ENCODE measurements around the gene LRMDA.

The LRMDA gene

DNA sequence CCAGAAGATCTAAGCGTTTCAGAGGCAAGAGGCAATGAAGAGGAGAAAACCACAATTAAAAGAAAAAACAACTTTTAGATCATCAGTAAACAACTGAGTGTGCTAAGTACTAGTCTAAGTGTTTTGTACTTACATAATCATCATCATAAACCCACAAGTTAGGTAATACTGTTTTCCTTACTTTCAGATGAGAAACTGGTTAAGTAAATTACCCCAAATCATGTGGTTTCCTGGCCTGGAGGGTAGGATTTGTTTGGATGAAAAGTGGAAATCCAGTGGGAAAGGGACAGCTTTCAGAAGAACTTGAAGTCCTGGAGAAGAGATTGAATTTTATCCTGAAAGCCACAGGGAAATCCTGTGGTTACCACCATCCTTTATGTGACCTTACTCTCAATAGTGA is 463.3 kb downstream of the LRMDA start:
- no peak for DNase-seq

DNA sequence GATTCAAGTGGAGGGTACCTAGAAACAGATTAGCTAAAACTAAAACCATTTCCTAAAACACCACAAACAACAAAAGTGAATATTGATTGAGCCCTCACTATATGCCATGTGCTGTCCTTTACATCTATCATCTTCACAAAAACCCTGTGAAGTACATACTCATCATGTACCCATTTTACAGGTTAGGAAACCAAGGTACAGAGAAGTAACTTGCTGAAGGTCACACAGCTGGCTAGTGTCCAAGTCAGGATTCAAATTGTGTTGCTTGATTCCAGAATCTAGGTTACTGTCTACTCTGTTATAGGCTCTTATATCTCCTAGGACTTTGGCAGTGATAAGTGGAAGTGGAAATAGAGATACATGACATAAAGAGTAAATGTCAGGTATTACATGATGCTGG is 463.8 kb downstream of the LRMDA start:
- DNase-seq = no peak

- DNase-seq = peak; percentile 68
These were observed 468.5 kb downstream of the LRMDA start for GRCh38 chr10:75899816-75900390.

GRCh38 chr10:75902816-75903215 is 471.4 kb downstream of the LRMDA start:
- no peak for DNase-seq

GRCh38 chr10:75904499-75905283 is 473.3 kb downstream of the LRMDA start:
- peak; percentile 44 for DNase-seq

- no peak for DNase-seq
These were observed 474.1 kb downstream of the LRMDA start for GRCh38 chr10:75905490-75905889.

DNA sequence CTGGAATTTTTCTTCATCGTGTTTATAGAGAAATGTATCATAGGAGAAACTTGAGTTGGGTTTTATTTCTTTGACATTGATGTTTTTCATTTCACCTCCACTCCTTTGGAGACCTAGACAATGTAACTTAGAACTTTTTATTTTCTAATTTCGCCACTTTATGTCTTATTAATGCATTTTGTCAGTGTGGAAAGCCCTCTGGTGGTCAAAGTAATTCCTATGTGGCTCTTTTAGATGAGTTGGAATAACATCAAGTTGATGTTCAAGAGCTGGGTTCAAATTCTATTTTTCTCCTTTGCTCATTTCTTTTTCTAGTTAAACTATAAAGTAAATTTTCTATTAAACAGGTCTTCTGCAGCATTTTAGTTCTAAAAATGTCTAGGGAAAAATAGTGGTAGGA is 478.6 kb downstream of the LRMDA start:
- no peak for DNase-seq

- no peak for DNase-seq
These were observed 480.0 kb downstream of the LRMDA start for GRCh38 chr10:75911426-75911825.

DNA sequence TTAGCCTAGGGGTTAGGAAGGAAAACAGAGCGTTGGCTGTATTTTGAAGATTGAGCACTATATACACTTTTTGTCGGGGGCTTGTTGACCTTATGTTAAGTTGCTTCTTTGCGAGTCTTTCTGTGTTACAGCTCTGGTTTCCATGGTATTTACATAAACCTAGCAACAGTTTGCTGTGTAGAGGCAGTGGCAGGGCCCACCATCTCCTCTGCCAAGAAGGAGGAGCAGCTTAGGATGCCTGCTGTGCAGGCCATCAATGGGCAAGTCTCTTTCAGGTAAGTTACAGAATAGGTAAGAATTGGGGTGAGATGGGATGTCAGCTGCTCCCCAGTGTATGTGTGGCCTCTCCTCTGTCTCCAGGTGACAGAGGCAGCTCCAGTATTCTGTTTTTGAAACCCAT is 485.5 kb downstream of the LRMDA start:
- no peak for DNase-seq

GRCh38 chr10:75919913-75920312 is 488.5 kb downstream of the LRMDA start:
- no peak for DNase-seq

DNA sequence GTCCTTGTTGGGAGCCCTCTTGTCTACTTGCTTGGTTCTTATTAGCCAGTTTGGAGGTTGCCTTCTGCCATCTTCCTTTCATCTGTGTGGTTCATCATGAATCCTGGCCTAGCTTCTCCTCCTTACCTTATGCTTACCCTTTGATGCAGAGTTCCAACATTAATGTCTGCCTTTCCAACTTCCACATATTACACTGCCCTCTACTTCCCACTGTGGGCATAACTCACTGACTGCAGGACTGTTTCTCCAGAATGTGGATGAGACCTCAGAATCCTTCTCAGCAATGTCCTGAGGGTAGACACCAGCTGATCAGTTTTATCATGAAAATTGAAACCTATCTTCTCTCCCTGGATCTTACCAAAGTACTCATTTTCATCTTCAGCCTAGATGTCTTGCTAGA is 491.0 kb downstream of the LRMDA start:
- no peak for DNase-seq

GRCh38 chr10:75924309-75924902 is 493.0 kb downstream of the LRMDA start:
- DNase-seq = no peak

DNA sequence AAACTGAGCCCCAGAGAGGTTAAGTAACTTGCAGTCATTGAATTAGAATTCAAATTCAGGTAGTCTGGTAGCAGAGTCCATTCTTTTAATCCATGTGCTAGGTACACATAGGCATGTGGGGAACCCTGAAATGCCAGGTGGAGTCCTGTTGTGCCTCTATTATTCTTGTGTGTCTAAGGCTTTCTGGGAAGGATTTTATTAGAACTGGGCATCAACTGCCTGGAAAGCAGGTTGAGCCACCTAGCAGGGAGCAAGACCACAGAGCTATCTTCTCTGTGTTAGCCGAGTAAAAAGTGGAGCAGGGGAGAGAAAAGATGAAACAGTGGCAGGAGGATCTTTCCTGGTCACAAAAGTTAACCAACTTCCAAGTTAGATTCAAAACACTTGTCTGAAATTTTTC is 494.6 kb downstream of the LRMDA start:
- DNase-seq = no peak

- no peak for DNase-seq
These were observed 495.3 kb downstream of the LRMDA start for GRCh38 chr10:75926763-75927162.

GRCh38 chr10:75928231-75928630 is 496.8 kb downstream of the LRMDA start:
- DNase-seq = no peak

GRCh38 chr10:75929630-75930161 is 498.3 kb downstream of the LRMDA start:
- DNase-seq = no peak

GRCh38 chr10:75932921-75933320 is 501.5 kb downstream of the LRMDA start:
- DNase-seq = no peak

DNA sequence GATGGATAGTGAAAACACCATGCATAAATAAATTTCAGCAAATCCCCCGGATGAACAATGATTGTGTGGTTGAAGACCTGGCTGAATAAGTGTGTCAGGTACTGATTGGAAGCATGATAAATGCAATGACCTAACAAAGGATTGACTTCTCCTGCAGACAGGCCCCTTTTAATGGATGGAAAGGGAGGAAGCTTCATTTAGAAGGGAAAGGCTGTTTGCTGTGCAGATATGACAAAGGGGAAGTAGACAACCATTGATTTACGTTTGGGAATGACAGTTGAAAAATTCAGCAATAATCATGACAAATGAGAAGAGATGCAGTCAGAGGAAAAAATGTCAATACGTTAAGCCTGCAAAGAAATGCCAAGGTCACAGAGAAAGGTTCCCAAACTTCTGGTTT is 503.8 kb downstream of the LRMDA start:
- no peak for DNase-seq

GRCh38 chr10:75935650-75936400 is 504.4 kb downstream of the LRMDA start:
- DNase-seq = peak; percentile 11

DNA sequence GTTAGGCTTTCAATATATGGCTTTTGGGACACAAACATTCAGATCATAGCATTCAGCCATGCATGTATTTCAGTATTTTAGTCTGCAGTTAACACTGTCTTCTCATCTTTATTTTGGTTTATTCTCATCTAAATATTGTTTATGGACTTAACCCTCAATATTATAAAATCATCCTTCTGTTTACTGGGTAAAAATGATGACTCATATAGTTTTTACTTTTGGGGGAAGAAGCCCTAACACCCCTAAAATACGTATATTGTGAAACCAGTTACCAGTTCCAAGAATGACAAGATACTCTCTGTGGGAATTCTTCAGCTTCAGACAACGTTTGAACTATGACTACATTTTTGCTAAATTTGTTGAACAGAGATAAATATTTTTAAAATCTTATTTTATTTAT is 505.4 kb downstream of the LRMDA start:
- no peak for DNase-seq

DNA sequence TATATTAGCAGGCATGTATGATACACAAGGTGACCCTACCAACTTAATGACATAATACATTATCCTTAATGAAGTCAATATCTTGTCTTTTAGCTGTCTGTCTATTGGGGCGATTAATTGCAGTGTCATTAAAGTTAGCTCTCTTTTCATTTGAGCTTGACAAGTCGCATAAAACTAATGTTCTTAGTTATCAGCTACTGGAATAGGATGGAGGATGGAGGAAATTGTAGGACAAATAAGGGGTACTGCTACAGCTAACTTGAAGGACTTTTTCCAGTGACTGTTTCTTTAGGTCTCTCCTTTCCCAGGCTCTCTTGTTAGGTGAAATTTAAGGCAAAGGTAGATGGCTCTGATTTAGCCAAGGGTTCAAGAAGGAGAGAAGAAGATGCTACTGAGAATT is 506.4 kb downstream of the LRMDA start:
- no peak for DNase-seq

DNA sequence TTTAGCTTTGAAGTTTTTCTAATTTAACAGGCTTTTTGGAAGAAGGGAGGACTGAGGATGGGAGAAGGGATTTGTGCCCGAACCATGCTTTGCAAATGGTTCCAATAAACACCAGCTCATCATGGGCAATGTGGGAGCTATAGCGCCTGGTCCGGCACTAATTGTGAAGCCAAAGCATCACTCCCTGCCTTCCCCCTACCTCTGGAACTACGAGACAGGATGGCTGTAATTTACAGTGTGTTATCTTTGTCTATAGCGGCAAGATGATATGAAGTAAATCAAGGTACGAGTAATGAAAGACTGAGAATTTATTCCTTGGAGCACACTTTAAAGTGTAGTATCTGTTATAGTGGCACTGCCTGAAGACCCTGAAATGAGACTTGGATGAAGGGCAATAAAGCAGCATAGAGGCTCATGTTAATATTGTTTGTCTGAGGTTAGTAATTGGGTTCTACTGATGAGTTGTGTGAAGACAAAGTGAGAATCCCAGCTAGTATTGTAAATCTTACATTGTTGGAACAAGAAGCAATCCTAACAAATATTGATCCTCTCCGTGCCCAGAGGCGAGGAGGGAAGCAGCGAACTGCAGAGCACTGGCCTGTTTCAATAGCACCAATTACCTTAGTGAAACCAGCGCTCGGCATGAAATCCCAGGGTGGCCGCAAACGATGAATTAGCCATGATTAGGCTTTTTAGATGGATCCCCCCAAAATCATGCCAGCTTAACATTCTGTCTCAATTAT is 507.1 kb downstream of the LRMDA start:
- DNase-seq = no peak

DNA sequence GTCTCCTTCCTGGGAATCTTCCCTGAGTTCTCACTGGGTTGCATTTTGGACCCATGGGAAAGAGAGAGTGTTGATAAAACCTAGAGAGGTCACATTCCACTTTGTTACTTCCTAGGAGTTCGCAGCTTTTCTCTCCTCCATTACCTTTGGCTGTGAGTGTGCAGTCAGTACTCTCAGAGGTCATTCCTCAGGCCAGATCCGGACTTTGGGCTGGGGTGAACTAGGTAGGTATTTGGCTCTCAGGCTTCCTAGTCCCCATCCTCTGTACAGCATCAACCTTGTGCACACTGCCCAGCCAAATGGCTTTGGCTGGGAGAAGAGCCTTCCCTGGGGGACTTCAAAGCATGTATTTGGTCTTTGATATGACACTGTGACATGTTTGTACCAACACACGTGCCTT is 508.1 kb downstream of the LRMDA start:
- DNase-seq = no peak
